ENCODE measurements around the gene MYO5C. TPM values are rescaled to one million over a fixed set of nuclear protein-coding genes. Genes with fewer than 3 reads are reported as not detected.
A peak's percentile ranks its signal among the peaks of the same experiment; 100 is the strongest.

MYO5C gene
- total RNA-seq, 1 experiment from 2014 or later: 0.43 TPM

DNA sequence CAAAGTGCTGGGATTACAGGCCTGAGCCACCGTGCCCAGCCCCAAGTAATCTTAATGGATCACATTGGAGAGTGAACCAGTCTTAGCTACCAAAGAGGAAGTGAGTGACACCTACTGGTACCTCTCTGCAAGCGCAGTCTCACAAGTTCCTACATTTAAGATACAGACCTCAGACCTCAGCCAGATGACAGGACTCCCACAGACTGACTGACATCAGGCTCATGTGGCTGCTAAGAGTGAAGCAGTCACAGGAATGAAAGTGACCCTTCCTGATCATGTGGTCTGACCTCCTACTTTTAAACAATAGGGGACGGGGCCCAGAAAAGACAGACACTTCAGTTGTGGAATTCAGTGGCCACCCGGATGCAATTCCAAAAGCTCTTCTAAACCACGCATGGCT lies 68.1 kb downstream of the MYO5C start:
- TF ChIP-seq EZH2 (IDR thresholded peaks at IDR 0.05; ENCODE audit: borderline replicate concordance, low read depth, low read length, poor library complexity, severe bottlenecking) (no peak), CTCF (conservative IDR thresholded peaks at IDR 0.05; ENCODE audit: low read depth, low read length) (peak; percentile 79)
- intact Hi-C loops (cut with micrococcal nuclease; ENCODE audit: unreplicated experiment): loop anchor here (5.0 kb wide), 2 partner anchors 45 to 245 kb away; no protein-coding TSS in a partner anchor
- Histone ChIP-seq H3K36me3 (ENCODE audit: insufficient read depth, low read length, poor library complexity, severe bottlenecking) (no peaks in the 10 kb centered on the region), H3K4me3 (ENCODE audit: low read depth, low read length, poor library complexity, severe bottlenecking) (no peak overlapping the region), H3K27me3 (replicated peaks; ENCODE audit: insufficient read depth, low read depth, low read length, poor library complexity) (no peaks in the 10 kb centered on the region), H3K27ac (ENCODE audit: low read depth, low read length, poor library complexity, severe bottlenecking) (no peak overlapping the region), H3K9me3 (ENCODE audit: low read depth, low read length, poor library complexity, severe bottlenecking) (no peaks in the 10 kb centered on the region), H3K4me1 (ENCODE audit: insufficient read depth, low read length, poor library complexity, severe bottlenecking) (no peaks in the 10 kb centered on the region)
- no TSS peak for BruUV-seq (replicated peaks)
- peak; percentile 81 for DNase-seq (ENCODE audit: low spot score)
- CTCF ChIA-PET: interaction anchor here (0.5 to 1.3 kb wide), 8 partner anchors 10 to 508 kb away, joined by 3 to 10 read pairs (median 5); no protein-coding TSS in a partner anchor
- POLR2A ChIA-PET (ENCODE audit: low non-redundant PET): no interaction called here

GRCh38 chr15:52225230-52225629 lies 70.4 kb downstream of the MYO5C start:
- ChIA-PET POLR2A (ENCODE audit: low non-redundant PET) (no interaction called here), CTCF (no interaction called here)
- Histone ChIP-seq H3K36me3 (ENCODE audit: insufficient read depth, low read length, poor library complexity, severe bottlenecking) (no peaks in the 10 kb centered on the region), H3K9me3 (ENCODE audit: low read depth, low read length, poor library complexity, severe bottlenecking) (no peaks in the 10 kb centered on the region), H3K4me1 (ENCODE audit: insufficient read depth, low read length, poor library complexity, severe bottlenecking) (no peaks in the 10 kb centered on the region), H3K27ac (ENCODE audit: low read depth, low read length, poor library complexity, severe bottlenecking) (no peak overlapping the region), H3K27me3 (replicated peaks; ENCODE audit: insufficient read depth, low read depth, low read length, poor library complexity) (no peaks in the 10 kb centered on the region), H3K4me3 (ENCODE audit: low read depth, low read length, poor library complexity, severe bottlenecking) (no peak overlapping the region)
- no peak for DNase-seq (ENCODE audit: low spot score)
- intact Hi-C loops (cut with micrococcal nuclease; ENCODE audit: unreplicated experiment): loop anchor here (5.0 kb wide), 2 partner anchors 43 to 243 kb away; no protein-coding TSS in a partner anchor
- TF ChIP-seq CTCF (conservative IDR thresholded peaks at IDR 0.05; ENCODE audit: low read depth, low read length) (no peak), EZH2 (IDR thresholded peaks at IDR 0.05; ENCODE audit: borderline replicate concordance, low read depth, low read length, poor library complexity, severe bottlenecking) (no peak)
- no TSS peak for BruUV-seq (replicated peaks)

DNA sequence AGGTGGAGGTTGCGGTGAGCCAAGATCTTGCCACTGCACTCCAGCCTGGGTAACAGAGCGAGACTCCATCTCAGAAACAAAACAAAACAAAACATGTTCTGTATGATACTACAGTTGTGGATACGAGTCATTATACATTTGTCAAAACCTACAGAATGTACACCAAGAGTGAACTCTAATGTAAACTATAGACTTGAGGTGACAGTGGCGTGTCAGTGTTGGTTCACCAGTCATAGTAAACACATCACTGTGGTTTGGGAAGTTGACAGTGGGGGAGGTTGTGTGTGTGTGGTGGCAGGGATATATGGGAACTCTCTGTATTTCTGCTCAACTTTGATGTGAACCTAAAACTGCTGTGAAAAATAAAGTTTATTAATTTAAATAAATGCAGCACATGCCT lies 71.4 kb downstream of the MYO5C start:
- no TSS peak for BruUV-seq (replicated peaks)
- no peak for DNase-seq (ENCODE audit: low spot score)
- ChIA-PET CTCF (no interaction called here), POLR2A (ENCODE audit: low non-redundant PET) (no interaction called here)
- Histone ChIP-seq H3K4me3 (ENCODE audit: low read depth, low read length, poor library complexity, severe bottlenecking) (no peak overlapping the region), H3K9me3 (ENCODE audit: low read depth, low read length, poor library complexity, severe bottlenecking) (no peaks in the 10 kb centered on the region), H3K27me3 (replicated peaks; ENCODE audit: insufficient read depth, low read depth, low read length, poor library complexity) (no peaks in the 10 kb centered on the region), H3K27ac (ENCODE audit: low read depth, low read length, poor library complexity, severe bottlenecking) (no peak overlapping the region), H3K36me3 (ENCODE audit: insufficient read depth, low read length, poor library complexity, severe bottlenecking) (no peaks in the 10 kb centered on the region), H3K4me1 (ENCODE audit: insufficient read depth, low read length, poor library complexity, severe bottlenecking) (no peaks in the 10 kb centered on the region)
- intact Hi-C loops (cut with micrococcal nuclease; ENCODE audit: unreplicated experiment): no loop called here
- TF ChIP-seq CTCF (conservative IDR thresholded peaks at IDR 0.05; ENCODE audit: low read depth, low read length) (no peak), EZH2 (IDR thresholded peaks at IDR 0.05; ENCODE audit: borderline replicate concordance, low read depth, low read length, poor library complexity, severe bottlenecking) (no peak)

Measured in A673 (cell line).